ENCODE data around the gene AKAP1. TPM values are rescaled to one million over a fixed set of nuclear protein-coding genes. Genes with fewer than 3 reads are reported as not detected.

Gene AKAP1
- polyA plus RNA-seq, 1 of the 3 experiments (the other 2 are of a cell fraction) = 36.3 TPM

DNA sequence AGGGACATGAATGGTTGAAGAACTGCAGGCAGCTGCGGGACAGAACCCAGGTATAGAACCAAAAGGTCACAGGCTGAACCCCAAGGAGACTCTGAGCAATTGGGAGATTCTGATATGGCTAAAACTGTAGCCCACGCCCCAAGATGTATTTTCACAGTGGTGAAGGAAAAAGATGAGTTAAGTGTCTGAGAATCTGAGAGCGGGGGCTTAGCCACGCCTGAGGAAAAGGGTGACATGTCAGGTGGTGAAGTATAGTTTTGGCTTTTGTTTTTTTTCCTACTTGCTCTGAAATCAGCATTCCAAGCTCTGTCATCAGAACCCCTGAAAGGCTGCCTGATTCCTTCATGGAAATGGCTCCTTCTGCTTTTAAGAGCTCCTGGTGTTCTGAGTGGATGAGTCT, 73.3 kb downstream of the AKAP1 start:
- no peak overlapping the region for H2AFZ ChIP-seq (ENCODE audit: low read depth)
- ChIA-PET CTCF (interaction anchor here (0.7 kb wide), 1 partner anchor 25 kb away, joined by 3 read pairs; no protein-coding TSS in a partner anchor), POLR2A (no interaction called here)
- no peaks in the 10 kb centered on the region for H3K79me2 ChIP-seq (ENCODE audit: insufficient read depth)
- H3K27me3 ChIP-seq (ENCODE audit: insufficient read depth) = peaks cover 3% of the 10 kb centered on the region; the same call in 1 of the 2 replicates
- no peak overlapping the region for H3K9ac ChIP-seq
- no peaks in the 10 kb centered on the region for H4K20me1 ChIP-seq (ENCODE audit: insufficient read depth)
- no peaks in the 10 kb centered on the region for H3F3A ChIP-seq (replicated peaks; ENCODE audit: insufficient read depth)
- no peak overlapping the region for H3K27ac ChIP-seq (ENCODE audit: low read depth in 2 of 2, low read length in 1 of 2)
- no peak overlapping the region for H3K4me3 ChIP-seq (ENCODE audit: low read depth in 2 of 2, low read length in 1 of 2)
- no peak for TF ChIP-seq POLR2AphosphoS5 (IDR thresholded peaks at IDR 0.05; ENCODE audit: low read depth, low read length)
- TF ChIP-seq MEF2A (IDR thresholded peaks at IDR 0.05; ENCODE audit: borderline replicate concordance, low read depth) = no peak
- no peak for TF ChIP-seq TEAD4 (IDR thresholded peaks at IDR 0.05; ENCODE audit: borderline replicate concordance, insufficient read depth)
- no peak for TF ChIP-seq MXI1 (IDR thresholded peaks at IDR 0.05; ENCODE audit: low read depth, low read length)
- no peak for TF ChIP-seq ELF1 (IDR thresholded peaks at IDR 0.05)
- TF ChIP-seq RFX5 (IDR thresholded peaks at IDR 0.05; ENCODE audit: low read length) = no peak
- no peaks in the 10 kb centered on the region for H3K9me2 ChIP-seq
- no peak for DNase-seq
- H3K36me3 ChIP-seq (replicated peaks in 1 of 2; ENCODE audit: control insufficient read depth in 1 of 2, insufficient read depth in 2 of 2, low read length in 1 of 2) = no peaks in the 10 kb centered on the region
- no peaks in the 10 kb centered on the region for H3K4me1 ChIP-seq (ENCODE audit: control insufficient read depth in 1 of 2, insufficient read depth in 2 of 2, low read depth in 1 of 2, low read length in 1 of 2)
- 56% methylated on average over 4 of the region's 4 CpGs for WGBS (ENCODE audit: low lambda C conversion rate)
- no peaks in the 10 kb centered on the region for H3K9me3 ChIP-seq
- no peak overlapping the region for H3K4me2 ChIP-seq

DNA sequence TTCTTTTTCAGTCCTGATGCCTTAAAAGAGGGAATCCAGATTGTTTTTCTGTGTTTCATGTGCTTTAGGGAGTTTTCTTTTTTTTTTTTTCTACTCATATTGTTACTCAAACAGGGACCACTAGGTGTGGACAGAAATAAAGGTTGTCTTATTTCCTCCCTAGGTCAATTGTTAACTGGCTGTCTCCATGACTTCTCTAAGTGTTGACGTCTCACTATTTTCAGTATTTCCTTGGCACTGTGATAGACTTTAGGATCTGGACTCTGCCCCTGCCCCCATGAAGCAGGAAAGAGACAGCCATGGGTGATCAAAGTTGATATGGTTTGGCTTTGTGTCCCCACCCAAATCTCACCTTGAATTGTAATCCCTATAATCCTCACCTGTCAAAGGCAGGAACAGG, 73.7 kb downstream of the AKAP1 start:
- Histone ChIP-seq H3K9me3 (no peaks in the 10 kb centered on the region), H3K4me3 (ENCODE audit: low read depth in 2 of 2, low read length in 1 of 2) (no peak overlapping the region), H3K4me1 (ENCODE audit: control insufficient read depth in 1 of 2, insufficient read depth in 2 of 2, low read depth in 1 of 2, low read length in 1 of 2) (no peaks in the 10 kb centered on the region), H3K79me2 (ENCODE audit: insufficient read depth) (no peaks in the 10 kb centered on the region), H4K20me1 (ENCODE audit: insufficient read depth) (no peaks in the 10 kb centered on the region), H3K27ac (ENCODE audit: low read depth in 2 of 2, low read length in 1 of 2) (no peak overlapping the region), H3K27me3 (ENCODE audit: insufficient read depth) (no peaks in the 10 kb centered on the region), H3K4me2 (no peak overlapping the region), H2AFZ (ENCODE audit: low read depth) (no peak overlapping the region), H3K9ac (no peak overlapping the region), H3K9me2 (no peaks in the 10 kb centered on the region), H3F3A (replicated peaks; ENCODE audit: insufficient read depth) (no peaks in the 10 kb centered on the region), H3K36me3 (replicated peaks in 1 of 2; ENCODE audit: control insufficient read depth in 1 of 2, insufficient read depth in 2 of 2, low read length in 1 of 2) (no peaks in the 10 kb centered on the region)
- no peak for TF ChIP-seq RAD21 (IDR thresholded peaks at IDR 0.05; ENCODE audit: low read length)
- TF ChIP-seq NRF1 (IDR thresholded peaks at IDR 0.05; ENCODE audit: low read depth, low read length) = no peak
- TF ChIP-seq POLR2AphosphoS5 (IDR thresholded peaks at IDR 0.05; ENCODE audit: low read depth, low read length) = no peak
- no peak for TF ChIP-seq ELF1 (IDR thresholded peaks at IDR 0.05)
- no peak for TF ChIP-seq EZH2phosphoT487 (IDR thresholded peaks at IDR 0.05; ENCODE audit: borderline replicate concordance, low read depth)
- TF ChIP-seq EP300 (IDR thresholded peaks at IDR 0.05; ENCODE audit: borderline replicate concordance in 1 of 2, low read depth in 1 of 2, low read length in 1 of 2) = no peak
- no peak for DNase-seq
- 74% methylated on average over 1 of the region's 1 CpG for WGBS (ENCODE audit: low lambda C conversion rate)
- ChIA-PET POLR2A (no interaction called here), CTCF (no interaction called here)

DNA sequence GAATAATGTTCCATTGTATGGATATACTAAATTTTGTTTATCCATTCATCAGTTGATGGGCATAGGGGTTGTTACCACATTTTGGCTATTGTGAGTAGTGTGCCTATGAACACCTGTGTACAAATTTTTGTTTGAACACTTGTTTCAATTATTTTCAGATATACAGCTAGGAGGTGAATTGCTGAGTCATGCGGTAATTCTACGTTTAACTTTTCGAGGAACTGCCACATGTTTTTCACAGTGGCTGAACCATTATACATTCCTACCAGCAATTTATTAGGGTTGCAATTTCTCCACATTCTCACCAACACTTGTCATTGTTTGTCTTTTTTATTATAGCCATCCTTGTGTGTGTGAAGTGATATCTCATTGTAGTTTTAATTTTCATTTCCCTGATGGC, 75.6 kb downstream of the AKAP1 start:
- 89% methylated on average over 3 of the region's 3 CpGs for WGBS (ENCODE audit: low lambda C conversion rate)
- no peaks in the 10 kb centered on the region for H3K4me1 ChIP-seq (ENCODE audit: control insufficient read depth in 1 of 2, insufficient read depth in 2 of 2, low read depth in 1 of 2, low read length in 1 of 2)
- H3K9ac ChIP-seq = no peak overlapping the region
- TF ChIP-seq, protein P1, sequence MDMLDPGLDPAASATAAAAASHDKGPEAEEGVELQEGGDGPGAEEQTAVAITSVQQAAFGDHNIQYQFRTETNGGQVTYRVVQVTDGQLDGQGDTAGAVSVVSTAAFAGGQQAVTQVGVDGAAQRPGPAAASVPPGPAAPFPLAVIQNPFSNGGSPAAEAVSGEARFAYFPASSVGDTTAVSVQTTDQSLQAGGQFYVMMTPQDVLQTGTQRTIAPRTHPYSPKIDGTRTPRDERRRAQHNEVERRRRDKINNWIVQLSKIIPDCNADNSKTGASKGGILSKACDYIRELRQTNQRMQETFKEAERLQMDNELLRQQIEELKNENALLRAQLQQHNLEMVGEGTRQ (IDR thresholded peaks at IDR 0.05; ENCODE audit: borderline replicate concordance, low read depth, low read length) = no peak
- no peak for TF ChIP-seq SMC3 (IDR thresholded peaks at IDR 0.05; ENCODE audit: low read depth, low read length)
- no peaks in the 10 kb centered on the region for H3K9me2 ChIP-seq
- H3K79me2 ChIP-seq (ENCODE audit: insufficient read depth) = no peaks in the 10 kb centered on the region
- no peak overlapping the region for H2AFZ ChIP-seq (ENCODE audit: low read depth)
- no peak overlapping the region for H3K27ac ChIP-seq (ENCODE audit: low read depth in 2 of 2, low read length in 1 of 2)
- H3K9me3 ChIP-seq = no peaks in the 10 kb centered on the region
- H3F3A ChIP-seq (replicated peaks; ENCODE audit: insufficient read depth) = no peaks in the 10 kb centered on the region
- no peaks in the 10 kb centered on the region for H3K27me3 ChIP-seq (ENCODE audit: insufficient read depth)
- H4K20me1 ChIP-seq (ENCODE audit: insufficient read depth) = no peaks in the 10 kb centered on the region
- H3K4me2 ChIP-seq = no peak overlapping the region
- DNase-seq = no peak
- ChIA-PET POLR2A (no interaction called here), CTCF (no interaction called here)
- H3K36me3 ChIP-seq (replicated peaks in 1 of 2; ENCODE audit: control insufficient read depth in 1 of 2, insufficient read depth in 2 of 2, low read length in 1 of 2) = no peaks in the 10 kb centered on the region
- no peak overlapping the region for H3K4me3 ChIP-seq (ENCODE audit: low read depth in 2 of 2, low read length in 1 of 2)

Data from SK-N-SH (cell line).